ENCODE results near the gene SIGLEC10.
A peak's percentile ranks its signal among the peaks of the same experiment; 100 is the strongest.

DNA sequence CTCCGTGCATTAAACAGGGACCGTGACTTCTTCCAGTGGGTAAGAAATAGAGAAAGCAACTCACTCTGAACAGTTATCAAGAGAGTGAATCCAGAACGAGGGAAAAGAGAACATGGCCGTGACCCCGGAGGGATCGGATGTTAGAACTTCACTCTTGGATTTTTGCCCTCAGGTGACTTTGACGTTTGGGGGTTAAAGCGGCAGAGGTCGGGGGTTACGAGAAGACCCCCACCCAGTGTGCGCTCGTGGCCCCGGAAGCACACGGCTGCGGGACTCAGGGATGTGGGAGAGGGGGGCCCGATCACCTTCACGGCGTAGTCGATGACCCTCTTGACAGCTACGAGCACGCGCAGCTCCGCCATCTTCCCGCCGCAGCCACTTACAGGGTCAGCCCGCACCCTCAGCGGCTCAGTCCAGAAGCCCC, 51.5 kb downstream of the SIGLEC10 start, which contains the start of gene ETFB:
- no peak for TF ChIP-seq ZNF274 (IDR thresholded peaks at IDR 0.05; ENCODE audit: low read depth, low read length)
- peak; percentile 14 for TF ChIP-seq YY1 (IDR thresholded peaks at IDR 0.05; ENCODE audit: insufficient read depth, insufficient read length)

Measured in NT2/D1 (cell line).